ENCODE measurements around the gene RNASE1. TPM values are rescaled to one million over a fixed set of nuclear protein-coding genes. Genes with fewer than 3 reads are reported as not detected.

RNASE1 gene
- polyA plus RNA-seq, 1 donor (not counting 4 experiments of a cell fraction or from before 2014, with no cell fraction given), result 0.09 TPM

DNA sequence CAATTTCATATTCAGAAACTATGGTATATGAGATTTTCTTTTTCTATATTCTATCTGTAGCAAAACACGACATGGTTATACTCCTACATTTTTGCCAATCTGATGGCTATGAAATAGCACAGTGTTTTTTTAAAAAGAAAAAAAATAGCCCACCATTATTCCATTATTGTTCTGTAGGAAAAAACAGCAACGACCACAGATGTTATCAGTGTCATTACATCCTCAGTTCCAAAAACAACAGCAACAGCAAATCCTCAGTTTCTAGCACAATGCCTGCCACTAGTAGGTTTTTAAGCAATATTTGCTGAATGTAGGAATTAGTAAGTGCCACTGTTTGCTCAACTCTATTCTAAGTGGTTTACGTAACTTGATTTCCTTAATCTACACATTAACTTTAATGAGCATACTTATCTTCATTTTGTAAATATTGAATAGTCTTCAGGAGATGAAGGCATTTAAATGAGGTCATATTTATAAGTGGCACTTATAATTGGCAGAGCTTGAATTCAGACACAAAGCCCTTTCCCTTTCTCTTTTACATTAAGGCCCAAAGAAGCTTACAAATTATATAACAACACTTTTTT is 13.3 kb downstream of the RNASE1 start:
- Histone ChIP-seq H3K4me3 (ENCODE audit: control insufficient read depth in 2 of 3, extremely low read depth in 1 of 3, insufficient read depth in 2 of 3, low read depth in 1 of 3, low read length in 3 of 3) (no peak overlapping the region), H3K9me3 (ENCODE audit: control insufficient read depth, low read depth, low read length) (no peaks in the 10 kb centered on the region), H3K9me1 (ENCODE audit: control insufficient read depth, extremely low read depth, insufficient read depth, low read length) (no peaks in the 10 kb centered on the region), H3K27ac (ENCODE audit: control insufficient read depth, insufficient read depth, low read length) (no peak overlapping the region), H3K27me3 (ENCODE audit: control insufficient read depth, extremely low read depth, insufficient read depth, low read length) (no peaks in the 10 kb centered on the region), H3K79me2 (ENCODE audit: control insufficient read depth, insufficient read depth, low read length) (no peaks in the 10 kb centered on the region), H3K9ac (ENCODE audit: control insufficient read depth, extremely low read depth, insufficient read depth, low read length) (no peak overlapping the region), H3K36me3 (ENCODE audit: control insufficient read depth in 2 of 2, extremely low read depth in 1 of 2, insufficient read depth in 2 of 2, low read length in 2 of 2) (no peaks in the 10 kb centered on the region), H3K4me1 (ENCODE audit: control insufficient read depth, extremely low read depth, insufficient read depth, low read length) (no peaks in the 10 kb centered on the region), H2AFZ (ENCODE audit: control insufficient read depth, low read length) (no peak overlapping the region), H4K20me1 (ENCODE audit: control insufficient read depth, extremely low read depth, insufficient read depth, low read length) (no peaks in the 10 kb centered on the region), H3K4me2 (ENCODE audit: control insufficient read depth, extremely low read depth, insufficient read depth, low read depth, low read length) (no peak overlapping the region)
- TF ChIP-seq, protein P1, sequence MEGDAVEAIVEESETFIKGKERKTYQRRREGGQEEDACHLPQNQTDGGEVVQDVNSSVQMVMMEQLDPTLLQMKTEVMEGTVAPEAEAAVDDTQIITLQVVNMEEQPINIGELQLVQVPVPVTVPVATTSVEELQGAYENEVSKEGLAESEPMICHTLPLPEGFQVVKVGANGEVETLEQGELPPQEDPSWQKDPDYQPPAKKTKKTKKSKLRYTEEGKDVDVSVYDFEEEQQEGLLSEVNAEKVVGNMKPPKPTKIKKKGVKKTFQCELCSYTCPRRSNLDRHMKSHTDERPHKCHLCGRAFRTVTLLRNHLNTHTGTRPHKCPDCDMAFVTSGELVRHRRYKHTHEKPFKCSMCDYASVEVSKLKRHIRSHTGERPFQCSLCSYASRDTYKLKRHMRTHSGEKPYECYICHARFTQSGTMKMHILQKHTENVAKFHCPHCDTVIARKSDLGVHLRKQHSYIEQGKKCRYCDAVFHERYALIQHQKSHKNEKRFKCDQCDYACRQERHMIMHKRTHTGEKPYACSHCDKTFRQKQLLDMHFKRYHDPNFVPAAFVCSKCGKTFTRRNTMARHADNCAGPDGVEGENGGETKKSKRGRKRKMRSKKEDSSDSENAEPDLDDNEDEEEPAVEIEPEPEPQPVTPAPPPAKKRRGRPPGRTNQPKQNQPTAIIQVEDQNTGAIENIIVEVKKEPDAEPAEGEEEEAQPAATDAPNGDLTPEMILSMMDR (optimal IDR thresholded peaks at IDR 0.05 in 1 of 3, IDR thresholded peaks at IDR 0.05 in 1 of 3, conservative IDR thresholded peaks at IDR 0.05 in 1 of 3; ENCODE audit: extremely low read depth in 1 of 3, insufficient read depth in 2 of 3, low read length in 3 of 3), result no peak
- no peak for TF ChIP-seq EZH2 (IDR thresholded peaks at IDR 0.05; ENCODE audit: low read length)
- FAIRE-seq (no peak), DNase-seq (ENCODE audit: low read depth, low spot score) (no peak)
- dilution Hi-C loops (cut with MboI; ENCODE audit: extremely low pct_ligation_motif_present, low sequenced_read_pairs), result no loop called here

GRCh38 chr14:20787025-20787424 is 15.6 kb downstream of the RNASE1 start:
- Histone ChIP-seq H3K9ac (ENCODE audit: control insufficient read depth, extremely low read depth, insufficient read depth, low read length) (no peak overlapping the region), H3K4me1 (ENCODE audit: control insufficient read depth, extremely low read depth, insufficient read depth, low read length) (no peaks in the 10 kb centered on the region), H3K4me3 (ENCODE audit: control insufficient read depth in 2 of 3, extremely low read depth in 1 of 3, insufficient read depth in 2 of 3, low read depth in 1 of 3, low read length in 3 of 3) (no peak overlapping the region), H3K9me1 (ENCODE audit: control insufficient read depth, extremely low read depth, insufficient read depth, low read length) (no peaks in the 10 kb centered on the region), H3K4me2 (ENCODE audit: control insufficient read depth, extremely low read depth, insufficient read depth, low read depth, low read length) (no peak overlapping the region), H3K9me3 (ENCODE audit: control insufficient read depth, low read depth, low read length) (no peaks in the 10 kb centered on the region), H3K27me3 (ENCODE audit: control insufficient read depth, extremely low read depth, insufficient read depth, low read length) (no peaks in the 10 kb centered on the region), H3K79me2 (ENCODE audit: control insufficient read depth, insufficient read depth, low read length) (no peaks in the 10 kb centered on the region), H2AFZ (ENCODE audit: control insufficient read depth, low read length) (no peak overlapping the region), H3K36me3 (ENCODE audit: control insufficient read depth in 2 of 2, extremely low read depth in 1 of 2, insufficient read depth in 2 of 2, low read length in 2 of 2) (no peaks in the 10 kb centered on the region), H3K27ac (ENCODE audit: control insufficient read depth, insufficient read depth, low read length) (no peak overlapping the region), H4K20me1 (ENCODE audit: control insufficient read depth, extremely low read depth, insufficient read depth, low read length) (no peaks in the 10 kb centered on the region)
- no peak for TF ChIP-seq EZH2 (IDR thresholded peaks at IDR 0.05; ENCODE audit: low read length)
- TF ChIP-seq, protein P1 (optimal IDR thresholded peaks at IDR 0.05 in 1 of 3, IDR thresholded peaks at IDR 0.05 in 1 of 3, conservative IDR thresholded peaks at IDR 0.05 in 1 of 3; ENCODE audit: extremely low read depth in 1 of 3, insufficient read depth in 2 of 3, low read length in 3 of 3), result no peak
- dilution Hi-C loops (cut with MboI; ENCODE audit: extremely low pct_ligation_motif_present, low sequenced_read_pairs), result no loop called here
- FAIRE-seq (no peak), DNase-seq (ENCODE audit: low read depth, low spot score) (no peak)
